Measurements from ENCODE around the gene ZNF710. TPM values are rescaled to one million over a fixed set of nuclear protein-coding genes. Genes with fewer than 3 reads are reported as not detected.

Gene ZNF710
- total RNA-seq, 4 donors from 2014 or later = 19.2 to 32.1 (median 25.0) TPM

GRCh38 chr15:90058775-90059174 is 57.7 kb downstream of the ZNF710 start:
- 85% methylated on average over 4 of the region's 5 CpGs for WGBS
- TF ChIP-seq CTCF (IDR thresholded peaks at IDR 0.05) = no peak
- TF ChIP-seq POLR2A (IDR thresholded peaks at IDR 0.05) = no peak
- no peak for TF ChIP-seq EP300 (IDR thresholded peaks at IDR 0.05)
- no peak for TF ChIP-seq POLR2AphosphoS5 (IDR thresholded peaks at IDR 0.05)
- H3K4me3 ChIP-seq = no peak overlapping the region
- H3K9me3 ChIP-seq = no peaks in the 10 kb centered on the region
- H3K27me3 ChIP-seq = no peaks in the 10 kb centered on the region
- peaks cover 54% of the 10 kb centered on the region for H3K4me1 ChIP-seq
- peak overlapping the region; percentile 58 for H3K27ac ChIP-seq
- no peaks in the 10 kb centered on the region for H3K36me3 ChIP-seq
- DNase-seq (ENCODE audit: low spot score in 2 of 2) = no peak

GRCh38 chr15:90059208-90059985 is 58.3 kb downstream of the ZNF710 start:
- TF ChIP-seq POLR2A (IDR thresholded peaks at IDR 0.05) (no peak), CTCF (IDR thresholded peaks at IDR 0.05) (no peak), EP300 (IDR thresholded peaks at IDR 0.05) (no peak), POLR2AphosphoS5 (IDR thresholded peaks at IDR 0.05) (no peak)
- peak in 1 of 2 donors; percentile 78 for DNase-seq (ENCODE audit: low spot score in 2 of 2)
- no peak overlapping the region for H3K4me3 ChIP-seq
- H3K4me1 ChIP-seq = peaks cover 59% of the 10 kb centered on the region
- H3K27ac ChIP-seq = peak overlapping the region; percentile 58
- no peaks in the 10 kb centered on the region for H3K9me3 ChIP-seq
- H3K27me3 ChIP-seq = no peaks in the 10 kb centered on the region
- WGBS = 56% methylated on average over 8 of the region's 21 CpGs
- H3K36me3 ChIP-seq = no peaks in the 10 kb centered on the region

- no peaks in the 10 kb centered on the region for H3K36me3 ChIP-seq
- peaks cover 66% of the 10 kb centered on the region for H3K4me1 ChIP-seq
- 56% methylated on average over 3 of the region's 3 CpGs for WGBS
- H3K9me3 ChIP-seq = no peaks in the 10 kb centered on the region
- no peaks in the 10 kb centered on the region for H3K27me3 ChIP-seq
- TF ChIP-seq POLR2A (IDR thresholded peaks at IDR 0.05) = no peak
- no peak for TF ChIP-seq CTCF (IDR thresholded peaks at IDR 0.05)
- TF ChIP-seq POLR2AphosphoS5 (IDR thresholded peaks at IDR 0.05) = no peak
- TF ChIP-seq EP300 (IDR thresholded peaks at IDR 0.05) = no peak
- no peak for DNase-seq (ENCODE audit: low spot score in 2 of 2)
- H3K27ac ChIP-seq = peak overlapping the region; percentile 58
- no peak overlapping the region for H3K4me3 ChIP-seq
These were observed 59.7 kb downstream of the ZNF710 start for GRCh38 chr15:90060797-90061196.

- H3K4me3 ChIP-seq = no peak overlapping the region
- peaks cover 72% of the 10 kb centered on the region for H3K4me1 ChIP-seq
- H3K36me3 ChIP-seq = peaks cover under 1% of the 10 kb centered on the region
- no peaks in the 10 kb centered on the region for H3K9me3 ChIP-seq
- peak overlapping the region; percentile 84 for H3K27ac ChIP-seq
- no peak for DNase-seq (ENCODE audit: low spot score in 2 of 2)
- H3K27me3 ChIP-seq = no peaks in the 10 kb centered on the region
- WGBS = 29% methylated on average over 8 of the region's 8 CpGs
- no peak for TF ChIP-seq POLR2A (IDR thresholded peaks at IDR 0.05)
- no peak for TF ChIP-seq CTCF (IDR thresholded peaks at IDR 0.05)
- no peak for TF ChIP-seq EP300 (IDR thresholded peaks at IDR 0.05)
- TF ChIP-seq POLR2AphosphoS5 (IDR thresholded peaks at IDR 0.05) = no peak
These were observed 60.9 kb downstream of the ZNF710 start for GRCh38 chr15:90062023-90062442.

- no peak overlapping the region for H3K4me3 ChIP-seq
- no peak for DNase-seq (ENCODE audit: low spot score in 2 of 2)
- peak overlapping the region; percentile 84 for H3K27ac ChIP-seq
- no peak for TF ChIP-seq CTCF (IDR thresholded peaks at IDR 0.05)
- no peak for TF ChIP-seq EP300 (IDR thresholded peaks at IDR 0.05)
- TF ChIP-seq POLR2AphosphoS5 (IDR thresholded peaks at IDR 0.05) = no peak
- no peak for TF ChIP-seq POLR2A (IDR thresholded peaks at IDR 0.05)
- no peaks in the 10 kb centered on the region for H3K9me3 ChIP-seq
- peaks cover 5% of the 10 kb centered on the region for H3K36me3 ChIP-seq
- H3K27me3 ChIP-seq = no peaks in the 10 kb centered on the region
- peaks cover 72% of the 10 kb centered on the region for H3K4me1 ChIP-seq
- 64% methylated on average over 15 of the region's 16 CpGs for WGBS
These were observed 61.4 kb downstream of the ZNF710 start for GRCh38 chr15:90062462-90062932.
